Tibial nerve (tissue), 4 donors: ENCODE measurements around the gene RIN1. TPM values are rescaled to one million over a fixed set of nuclear protein-coding genes. Genes with fewer than 3 reads are reported as not detected.

Experiments used
- DNase-seq, 2 donors: peaks; one replicate each; pipeline ENCODE4 v3.0.0-alpha.2; 2019; ENCODE audit warnings: low spot score in 2 of 2
- H3K27ac ChIP-seq, 4 donors: fragments of 200-600 bp; sonication (generic) in 3 of 4; one replicate each; pipeline ENCODE4 v1.5.1; 2017 to 2019; ENCODE audit warnings: mild to moderate bottlenecking in 1 of 4
- H3K27me3 ChIP-seq, 2 donors: fragments of 200-600 bp; sonication (generic) in 1 of 2; one replicate each; pipeline versions ENCODE4 v1.5.1 to v1.6.0; 2017 to 2019
- H3K36me3 ChIP-seq, 3 donors: fragments of 200-600 bp; sonication (generic); one replicate each; pipeline ENCODE4 v1.5.1; 2018 to 2019
- H3K4me1 ChIP-seq, 4 donors: fragments of 200-600 bp; sonication (generic) in 3 of 4; one replicate each; pipeline ENCODE4 v1.5.1; 2017 to 2019
- H3K4me3 ChIP-seq, 4 donors: fragments of 200-600 bp; sonication (generic) in 3 of 4; one replicate each; pipeline ENCODE4 v1.5.1; 2017 to 2019; ENCODE audit warnings: mild to moderate bottlenecking in 1 of 4, moderate library complexity in 1 of 4
- H3K9me3 ChIP-seq, 4 donors: fragments of 200-600 bp; sonication (generic) in 3 of 4; one replicate each; pipeline ENCODE4 v1.5.1; 2017 to 2019
- EP300 ChIP-seq, 2 donors: sonication (generic); formaldehyde crosslinking; IDR thresholded peaks; one replicate each; pipeline ENCODE4 v1.6.1; 2017; ENCODE audit warnings: antibody characterized with exemption in 2 of 2, mild to moderate bottlenecking in 1 of 2
- POLR2A ChIP-seq, 2 donors: fragments of 450-650 bp; IDR thresholded peaks; one replicate each; pipeline ENCODE4 v1.6.1; 2017; ENCODE audit warnings: antibody characterized with exemption in 2 of 2, mild to moderate bottlenecking in 2 of 2, moderate library complexity in 2 of 2
- WGBS, 2 donors: methylation state at CpG; one replicate each; pipeline ENCODE4 v1.1.5; 2018; 5-methylcytosine and 5-hydroxymethylcytosine counted together
- total RNA-seq, 4 donors: library from RNA; depleted of rRNA; stranded (reverse); fragments of >200 nt; gene quantifications; one replicate each; pipeline ENCODE4 v1.1.0, GENCODE V29; 2016
- TF ChIP-seq, protein P1 (sequence below), 5 experiments: fragments of 200-600 bp in 3 of 5; fragments of 450-650 bp in 2 of 5; sonication (generic) in 3 of 5; IDR thresholded peaks; one replicate each; pipeline ENCODE4 v1.5.1; 2016 to 2019; ENCODE audit warnings: antibody characterized with exemption in 5 of 5, mild to moderate bottlenecking in 3 of 5, moderate library complexity in 2 of 5

Gene RIN1
- total RNA-seq, 4 donors from 2014 or later = 2.4 to 14.1 (median 4.1) TPM

DNA sequence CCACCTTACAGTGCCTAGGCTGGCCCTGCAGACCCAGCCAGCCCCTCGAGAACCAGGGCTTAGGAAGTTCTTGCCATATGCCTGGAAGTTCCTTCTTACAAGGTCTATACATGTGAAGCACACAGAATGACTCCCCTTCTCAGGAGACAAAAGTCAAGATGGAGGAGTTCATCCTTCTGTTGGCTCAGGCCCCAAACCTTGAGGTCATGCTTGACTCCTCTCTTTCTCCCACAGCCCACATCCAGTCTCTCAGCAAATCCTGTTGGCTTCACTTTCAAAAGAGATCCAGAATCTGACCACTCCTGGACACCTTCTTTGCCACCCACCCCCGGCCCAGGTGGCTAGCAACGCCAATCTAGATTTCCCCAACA lies 17.6 kb downstream of the RIN1 start:
- H3K27me3 ChIP-seq = peaks cover 0 to 5% of the 10 kb centered on the region in 2 donors
- peak overlapping the region in 3 of 4 donors; percentile 70 to 89 (median 89) for H3K27ac ChIP-seq
- no peaks in the 10 kb centered on the region for H3K36me3 ChIP-seq
- WGBS, 2 donors = 60 to 72% methylated on average over 3 of the region's 3 CpGs
- no peaks in the 10 kb centered on the region for H3K9me3 ChIP-seq
- H3K4me1 ChIP-seq = peaks cover 0 to 75% (median 34%) of the 10 kb centered on the region in 4 donors
- DNase-seq = no peak
- TF ChIP-seq, protein P1, sequence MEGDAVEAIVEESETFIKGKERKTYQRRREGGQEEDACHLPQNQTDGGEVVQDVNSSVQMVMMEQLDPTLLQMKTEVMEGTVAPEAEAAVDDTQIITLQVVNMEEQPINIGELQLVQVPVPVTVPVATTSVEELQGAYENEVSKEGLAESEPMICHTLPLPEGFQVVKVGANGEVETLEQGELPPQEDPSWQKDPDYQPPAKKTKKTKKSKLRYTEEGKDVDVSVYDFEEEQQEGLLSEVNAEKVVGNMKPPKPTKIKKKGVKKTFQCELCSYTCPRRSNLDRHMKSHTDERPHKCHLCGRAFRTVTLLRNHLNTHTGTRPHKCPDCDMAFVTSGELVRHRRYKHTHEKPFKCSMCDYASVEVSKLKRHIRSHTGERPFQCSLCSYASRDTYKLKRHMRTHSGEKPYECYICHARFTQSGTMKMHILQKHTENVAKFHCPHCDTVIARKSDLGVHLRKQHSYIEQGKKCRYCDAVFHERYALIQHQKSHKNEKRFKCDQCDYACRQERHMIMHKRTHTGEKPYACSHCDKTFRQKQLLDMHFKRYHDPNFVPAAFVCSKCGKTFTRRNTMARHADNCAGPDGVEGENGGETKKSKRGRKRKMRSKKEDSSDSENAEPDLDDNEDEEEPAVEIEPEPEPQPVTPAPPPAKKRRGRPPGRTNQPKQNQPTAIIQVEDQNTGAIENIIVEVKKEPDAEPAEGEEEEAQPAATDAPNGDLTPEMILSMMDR (IDR thresholded peaks at IDR 0.05) = no peak
- TF ChIP-seq POLR2A (IDR thresholded peaks at IDR 0.05) (no peak), EP300 (IDR thresholded peaks at IDR 0.05) (no peak)
- H3K4me3 ChIP-seq = no peak overlapping the region

DNA sequence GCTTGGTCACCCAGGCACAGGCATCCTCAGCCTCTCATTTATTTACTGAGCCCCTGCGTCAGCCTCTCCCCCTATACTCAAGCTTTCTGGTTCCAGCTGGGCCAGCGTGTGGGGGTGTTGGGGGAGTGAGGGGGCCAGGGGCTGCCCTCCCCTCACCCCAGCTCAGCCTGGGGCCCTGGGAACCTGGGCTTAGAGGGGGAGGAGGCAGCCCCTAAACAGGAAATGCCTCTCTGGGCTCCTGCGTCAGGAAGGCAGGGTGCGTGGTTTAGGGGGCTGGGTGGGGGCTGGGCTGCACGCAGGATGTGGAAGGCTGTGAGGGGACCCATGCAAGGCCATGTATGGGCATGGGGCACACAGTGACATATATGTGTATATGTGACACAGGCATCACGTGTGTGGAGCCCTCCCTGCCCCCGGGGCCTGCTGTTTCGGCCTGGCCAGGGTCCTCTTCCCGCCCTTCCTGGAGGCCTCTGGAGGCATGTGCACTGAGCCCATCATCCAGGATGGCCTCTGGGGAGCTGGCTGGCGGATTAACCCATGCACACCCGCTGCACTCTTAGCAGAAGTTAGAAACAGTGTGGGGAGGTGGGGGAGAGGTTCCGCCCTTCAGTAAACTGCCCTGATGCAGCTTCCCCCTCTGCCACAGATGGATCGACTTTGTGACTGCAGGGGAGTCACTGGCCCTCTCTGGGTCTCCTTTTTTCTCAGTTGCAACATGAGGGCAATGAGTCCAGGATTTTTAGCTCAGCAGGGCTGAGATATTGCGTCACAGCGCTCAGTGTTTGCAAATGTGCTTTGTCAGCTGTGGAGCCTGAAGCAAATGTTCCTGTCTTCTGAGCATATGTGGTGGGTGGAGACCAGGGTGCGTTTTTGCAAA lies 18.3 kb downstream of the RIN1 start:
- peak; percentile 57 to 73 for DNase-seq
- 13 to 39% methylated on average over 14 of the region's 16 CpGs for WGBS, 2 donors
- peak in 1 of 2 donors; percentile 58 for TF ChIP-seq EP300 (IDR thresholded peaks at IDR 0.05)
- no peak for TF ChIP-seq POLR2A (IDR thresholded peaks at IDR 0.05)
- H3K36me3 ChIP-seq = no peaks in the 10 kb centered on the region
- peak overlapping the region in 1 of 4 donors; percentile 57 for H3K4me3 ChIP-seq
- peaks cover 0 to 76% (median 37%) of the 10 kb centered on the region in 4 donors for H3K4me1 ChIP-seq
- no peaks in the 10 kb centered on the region for H3K9me3 ChIP-seq
- peaks cover 0 to 5% of the 10 kb centered on the region in 2 donors for H3K27me3 ChIP-seq
- H3K27ac ChIP-seq = peak overlapping the region in 3 of 4 donors; percentile 70 to 89 (median 89)

DNA sequence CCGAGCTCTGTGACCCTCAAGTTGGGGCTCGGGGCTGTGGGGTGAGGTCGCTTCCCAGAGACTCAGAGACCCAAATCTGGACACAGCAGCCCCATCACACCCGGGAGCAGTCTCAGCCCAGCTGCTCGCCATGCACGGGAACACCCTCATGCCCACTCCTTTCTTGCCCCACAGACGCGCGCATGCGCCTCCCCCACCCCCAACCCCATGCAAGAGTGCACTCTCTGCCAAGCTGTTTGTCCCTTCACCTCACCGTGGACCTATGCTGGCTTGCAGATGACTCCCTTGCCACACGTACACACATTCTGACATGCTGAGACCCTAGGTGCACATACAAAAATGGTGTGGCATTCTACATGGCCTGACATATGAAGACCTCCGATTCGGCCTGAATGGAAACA lies 18.9 kb downstream of the RIN1 start:
- Histone ChIP-seq H3K27ac (peak overlapping the region; percentile 62 to 89 (median 80)), H3K27me3 (peaks cover 0 to 5% of the 10 kb centered on the region in 2 donors), H3K4me1 (peaks cover 0 to 71% (median 38%) of the 10 kb centered on the region in 4 donors), H3K4me3 (peak overlapping the region in 3 of 4 donors; percentile 50 to 57 (median 52)), H3K36me3 (no peaks in the 10 kb centered on the region), H3K9me3 (no peaks in the 10 kb centered on the region)
- DNase-seq = peak; percentile 37 to 40
- TF ChIP-seq EP300 (IDR thresholded peaks at IDR 0.05) (no peak), POLR2A (IDR thresholded peaks at IDR 0.05) (no peak)
- TF ChIP-seq, protein P1 (IDR thresholded peaks at IDR 0.05) = no peak
- WGBS, 2 donors = 3 to 5% methylated on average over 14 of the region's 14 CpGs

DNA sequence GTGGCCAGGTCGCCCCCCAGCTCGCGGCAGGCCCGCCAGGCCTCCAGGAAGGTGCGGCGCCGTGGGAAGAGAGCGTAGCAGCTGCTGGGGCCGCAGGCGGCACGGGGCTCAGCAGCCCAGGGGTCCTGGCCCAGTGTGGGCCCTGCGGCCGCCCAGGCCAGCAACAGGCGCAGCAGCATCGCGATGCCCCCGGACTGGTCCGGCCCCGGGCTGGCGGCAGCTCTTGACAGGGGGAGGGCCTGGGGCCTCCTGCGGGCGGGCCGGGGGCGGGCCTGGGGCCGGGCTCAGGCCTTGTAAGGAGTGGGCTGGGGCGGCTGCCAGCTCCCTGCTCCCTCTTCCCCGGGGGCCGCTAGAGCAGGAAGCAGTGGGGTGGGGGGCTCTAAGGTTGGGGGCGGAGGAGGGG lies 19.4 kb downstream of the RIN1 start, which contains the start of gene CD248:
CD248 (minus strand) TSS at position 196 of the 403 bp plus-strand sequence; CDS start at position 179, 17 bp downstream.
- Histone ChIP-seq H3K36me3 (no peaks in the 10 kb centered on the region), H3K27ac (peak within 1 kb of the TSS; percentile 62 to 89 (median 80)), H3K4me1 (peaks cover 0 to 67% (median 37%) of the 10 kb centered on the region in 4 donors), H3K9me3 (no peaks in the 10 kb centered on the region), H3K27me3 (peaks cover 0 to 5% of the 10 kb centered on the region in 2 donors), H3K4me3 (peak within 1 kb of the TSS; percentile 39 to 57 (median 51))
- 0 to 18% methylated on average over 9 to 26 of the region's 29 CpGs for WGBS, 2 donors
- peak; percentile 58 to 71 for DNase-seq
- TF ChIP-seq POLR2A (IDR thresholded peaks at IDR 0.05) = peak in 1 of 2 donors; percentile 60
- peak in 1 of 2 donors; percentile 32 for TF ChIP-seq EP300 (IDR thresholded peaks at IDR 0.05)
- TF ChIP-seq, protein P1 (IDR thresholded peaks at IDR 0.05) = peak in 1 of 5 experiments; percentile 7

DNA sequence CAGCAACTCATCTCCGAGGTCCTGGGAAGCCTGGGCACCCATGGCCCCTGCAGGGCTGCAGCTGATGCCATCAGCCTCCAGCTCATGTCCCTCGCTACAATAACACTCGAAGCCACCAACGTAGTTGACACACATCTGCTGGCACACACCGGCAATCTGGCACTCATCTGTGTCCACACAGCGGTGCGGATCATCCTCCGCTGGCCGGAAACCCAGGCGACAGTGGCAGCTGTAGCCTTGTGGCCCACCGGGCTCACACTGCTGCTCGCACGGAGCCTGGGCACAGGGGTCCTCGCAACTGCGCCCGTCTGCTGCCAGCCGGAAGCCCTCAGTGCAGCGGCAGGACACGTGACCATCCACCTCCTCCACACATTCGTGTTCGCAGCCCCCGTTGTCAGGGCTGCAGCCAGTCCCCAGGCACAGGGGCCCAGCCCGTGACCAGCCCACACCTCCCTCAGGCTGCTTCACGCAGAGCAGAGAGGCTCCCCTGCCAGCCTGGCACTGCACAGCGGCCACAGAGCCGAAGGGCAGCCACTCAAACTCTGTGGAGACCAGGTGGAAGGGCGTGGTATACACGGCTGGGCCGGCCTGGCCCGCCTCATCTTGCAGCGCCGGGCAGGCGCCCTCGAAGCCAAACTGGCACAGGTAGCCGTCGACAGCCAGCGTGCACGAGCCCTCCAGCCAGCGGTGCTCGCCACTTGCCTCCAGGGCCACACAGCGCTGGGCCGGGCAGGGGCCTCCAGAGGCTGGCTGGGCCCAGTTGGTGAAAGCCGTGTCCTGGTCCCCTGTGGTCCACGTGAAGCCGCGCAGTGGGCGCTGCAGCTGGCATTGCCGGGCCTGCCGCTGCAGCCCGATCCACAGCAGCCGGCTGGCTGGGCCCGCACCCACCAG lies 20.1 kb downstream of the RIN1 start:
- H3K36me3 ChIP-seq = no peaks in the 10 kb centered on the region
- peak overlapping the region; percentile 39 to 57 (median 51) for H3K4me3 ChIP-seq
- H3K9me3 ChIP-seq = no peaks in the 10 kb centered on the region
- no peak for DNase-seq
- WGBS, 2 donors = 48 to 67% methylated on average over 19 to 43 of the region's 52 CpGs
- H3K4me1 ChIP-seq = peaks cover 0 to 67% (median 37%) of the 10 kb centered on the region in 4 donors
- peaks cover 0 to 5% of the 10 kb centered on the region in 2 donors for H3K27me3 ChIP-seq
- H3K27ac ChIP-seq = peak overlapping the region; percentile 40 to 89 (median 80)
- TF ChIP-seq, protein P1 (IDR thresholded peaks at IDR 0.05) = no peak
- TF ChIP-seq EP300 (IDR thresholded peaks at IDR 0.05) (no peak), POLR2A (IDR thresholded peaks at IDR 0.05) (no peak)
